T follicular helper cell (primary cell): Measurements from ENCODE around the gene ASPA.
"Not testable (repeated sequence)": the region's sequence is repeated elsewhere in the genome, so short reads cannot be mapped to it uniquely, and the experiment has no call there.

Source experiments
- DNase-seq: peaks from one replicate; pipeline ENCODE4 v3.0.0-alpha.2; 2020; ENCODE audit warnings: low read depth
- total RNA-seq, 2 experiments: gene quantifications; one replicate each; lab custom pipeline; 2026; lab: John Stamatoyannopoulos, UW

Gene ASPA
- 0 reads per million in 2 experiments for total RNA-seq

GRCh38 chr17:3475812-3476610, at the start of gene ASPA:
ASPA (plus strand) TSS chr17:3475997; CDS start chr17:3476160, 163 bp downstream.
- DNase-seq = no peak

GRCh38 chr17:3433215-3433614, 42.6 kb upstream of the ASPA start:
- not testable (repeated sequence) for DNase-seq

GRCh38 chr17:3433741-3434140, 42.1 kb upstream of the ASPA start, which contains the start of gene OR1E2:
OR1E2 (minus strand) TSS chr17:3433841; CDS start chr17:3433841, 0 bp downstream.
- DNase-seq = no peak

- no peak for DNase-seq
Measured at GRCh38 chr17:3438368-3438767, 37.4 kb upstream of the ASPA start.

- no peak for DNase-seq
Measured at GRCh38 chr17:3440451-3440850, 35.3 kb upstream of the ASPA start.

GRCh38 chr17:3447625-3448024, 28.2 kb upstream of the ASPA start:
- DNase-seq = no peak

- DNase-seq = no peak
Measured at GRCh38 chr17:3448059-3448665, 27.6 kb upstream of the ASPA start.

GRCh38 chr17:3466355-3466754, 9.4 kb upstream of the ASPA start:
- DNase-seq = not testable (repeated sequence)

GRCh38 chr17:3469529-3469928, 6.3 kb upstream of the ASPA start:
- no peak for DNase-seq

- DNase-seq = no peak
Measured at GRCh38 chr17:3471599-3471998, 4.2 kb upstream of the ASPA start, which contains the start of gene SPATA22. SPATA22 (minus strand) TSS chr17:3471819; CDS start chr17:3469325, 2,494 bp downstream.

GRCh38 chr17:3472137-3472536, 3.7 kb upstream of the ASPA start:
- DNase-seq = no peak

GRCh38 chr17:3474212-3474611, 1.6 kb upstream of the ASPA start:
- DNase-seq = no peak

GRCh38 chr17:3475251-3475685, 529 bp upstream of the ASPA start:
- DNase-seq = no peak

GRCh38 chr17:3479988-3480387, 4.2 kb downstream of the ASPA start:
- DNase-seq = no peak

- DNase-seq = no peak
Measured at GRCh38 chr17:3482852-3483251, 7.1 kb downstream of the ASPA start.

- no peak for DNase-seq
Measured at GRCh38 chr17:3485481-3486068, 9.8 kb downstream of the ASPA start.

GRCh38 chr17:3497101-3497500, 21.3 kb downstream of the ASPA start:
- no peak for DNase-seq

GRCh38 chr17:3501344-3501743, 25.5 kb downstream of the ASPA start:
- DNase-seq = no peak

GRCh38 chr17:3502466-3502865, 26.7 kb downstream of the ASPA start:
- no peak for DNase-seq

GRCh38 chr17:3503285-3503684, 27.5 kb downstream of the ASPA start:
- no peak for DNase-seq

- DNase-seq = no peak
Measured at GRCh38 chr17:3505008-3505407, 29.2 kb downstream of the ASPA start.

GRCh38 chr17:3506054-3506453, 30.3 kb downstream of the ASPA start:
- no peak for DNase-seq

- no peak for DNase-seq
Measured at GRCh38 chr17:3507071-3507470, 31.3 kb downstream of the ASPA start.
